KOPT-K1 (cell line): ENCODE results near the gene GLI1.

Experiments used
- H3K27ac ChIP-seq: fragments of 200-600 bp; sonication (generic); 2 replicates; pipeline ENCODE4 v1.5.1; 2016; ENCODE audit warnings: antibody characterized with exemption, mild to moderate bottlenecking, low read depth, low read length; ENCODE audit not compliant: poor library complexity, severe bottlenecking
- H3K36me3 ChIP-seq: fragments of 200-600 bp; sonication (generic); 2 replicates; pipeline ENCODE4 v1.5.1; 2017; ENCODE audit warnings: antibody characterized with exemption, mild to moderate bottlenecking, low read length, moderate library complexity; ENCODE audit not compliant: insufficient read depth
- H3K9me3 ChIP-seq: fragments of 200-600 bp; sonication (generic); 2 replicates; pipeline ENCODE4 v1.5.1; 2017; ENCODE audit warnings: antibody characterized with exemption, low read length, mild to moderate bottlenecking; ENCODE audit not compliant: insufficient read depth, poor library complexity, severe bottlenecking

GLI1 gene

DNA sequence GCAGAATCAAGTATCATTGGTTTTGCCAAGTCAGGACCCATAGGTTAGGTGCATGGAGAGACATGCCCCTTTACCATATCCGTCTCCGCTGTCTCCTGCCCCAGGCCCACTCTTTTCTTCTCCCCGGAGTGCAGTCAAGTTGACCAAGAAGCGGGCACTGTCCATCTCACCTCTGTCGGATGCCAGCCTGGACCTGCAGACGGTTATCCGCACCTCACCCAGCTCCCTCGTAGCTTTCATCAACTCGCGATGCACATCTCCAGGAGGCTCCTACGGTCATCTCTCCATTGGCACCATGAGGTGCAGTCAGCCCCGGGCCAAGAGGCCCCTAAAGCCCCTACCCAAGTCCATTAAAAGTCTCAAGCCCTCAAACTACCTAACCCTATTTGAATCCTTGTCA, 5.0 kb downstream of the GLI1 start:
- H3K9me3 ChIP-seq = no peaks in the 10 kb centered on the region
- H3K27ac ChIP-seq = no peak overlapping the region
- peaks cover 13% of the 10 kb centered on the region; the same call in 1 of the 2 replicates for H3K36me3 ChIP-seq

DNA sequence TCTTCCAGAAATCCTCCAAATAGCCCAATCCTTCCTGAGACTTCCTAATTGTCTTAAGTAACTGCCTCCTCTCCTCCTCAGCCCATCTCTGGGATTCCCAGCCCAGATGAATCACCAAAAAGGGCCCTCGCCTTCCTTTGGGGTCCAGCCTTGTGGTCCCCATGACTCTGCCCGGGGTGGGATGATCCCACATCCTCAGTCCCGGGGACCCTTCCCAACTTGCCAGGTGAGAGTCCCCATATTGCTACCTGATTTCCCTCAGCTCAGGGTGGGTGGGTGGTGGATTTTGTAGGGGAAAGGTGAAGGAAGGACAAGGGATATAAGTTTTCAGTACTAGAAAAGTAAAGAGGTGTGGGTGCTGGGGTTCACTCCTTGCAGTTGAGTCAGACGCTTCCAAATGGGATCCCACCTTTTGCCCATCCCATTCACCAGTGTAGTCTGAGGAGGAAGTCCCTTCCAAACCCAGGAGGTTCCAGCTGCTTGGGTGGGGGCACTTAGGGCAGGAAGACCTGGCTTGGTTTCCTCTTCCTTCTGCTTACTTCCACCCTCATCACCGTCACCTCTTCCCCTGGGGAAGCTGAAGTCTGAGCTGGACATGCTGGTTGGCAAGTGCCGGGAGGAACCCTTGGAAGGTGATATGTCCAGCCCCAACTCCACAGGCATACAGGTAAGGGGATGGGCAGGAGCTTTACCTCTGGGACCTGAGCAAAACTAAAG, 5.6 kb downstream of the GLI1 start:
- H3K36me3 ChIP-seq = peaks cover 19% of the 10 kb centered on the region; the same call in 1 of the 2 replicates
- H3K9me3 ChIP-seq = no peaks in the 10 kb centered on the region
- no peak overlapping the region for H3K27ac ChIP-seq

DNA sequence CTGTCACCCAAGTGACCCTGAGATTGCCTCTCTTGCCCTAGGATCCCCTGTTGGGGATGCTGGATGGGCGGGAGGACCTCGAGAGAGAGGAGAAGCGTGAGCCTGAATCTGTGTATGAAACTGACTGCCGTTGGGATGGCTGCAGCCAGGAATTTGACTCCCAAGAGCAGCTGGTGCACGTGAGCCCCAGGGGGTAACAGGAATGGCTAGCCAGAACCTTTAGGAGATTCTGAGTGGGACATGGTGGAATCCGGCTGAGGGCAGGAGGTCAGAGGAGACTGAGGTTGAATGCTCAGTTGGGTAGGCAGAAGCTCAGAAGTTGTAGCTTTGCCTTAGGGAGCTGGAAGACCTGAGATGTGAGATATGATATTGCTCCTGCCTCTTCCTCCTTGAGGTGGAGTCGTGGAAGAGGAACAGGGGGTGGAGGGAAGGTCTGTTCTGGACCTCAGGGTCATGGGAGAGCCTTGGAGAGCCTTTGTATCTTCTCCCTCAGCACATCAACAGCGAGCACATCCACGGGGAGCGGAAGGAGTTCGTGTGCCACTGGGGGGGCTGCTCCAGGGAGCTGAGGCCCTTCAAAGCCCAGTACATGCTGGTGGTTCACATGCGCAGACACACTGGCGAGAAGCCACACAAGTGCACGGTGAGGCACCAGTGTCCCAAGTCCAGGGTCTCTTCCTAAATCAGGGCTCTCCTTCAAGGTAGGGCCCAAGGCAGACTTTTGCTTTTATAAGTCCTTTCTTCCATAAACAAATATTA, 6.3 kb downstream of the GLI1 start:
- Histone ChIP-seq H3K27ac (no peak overlapping the region), H3K36me3 (peaks cover 26% of the 10 kb centered on the region; the same call in 1 of the 2 replicates), H3K9me3 (no peaks in the 10 kb centered on the region)

DNA sequence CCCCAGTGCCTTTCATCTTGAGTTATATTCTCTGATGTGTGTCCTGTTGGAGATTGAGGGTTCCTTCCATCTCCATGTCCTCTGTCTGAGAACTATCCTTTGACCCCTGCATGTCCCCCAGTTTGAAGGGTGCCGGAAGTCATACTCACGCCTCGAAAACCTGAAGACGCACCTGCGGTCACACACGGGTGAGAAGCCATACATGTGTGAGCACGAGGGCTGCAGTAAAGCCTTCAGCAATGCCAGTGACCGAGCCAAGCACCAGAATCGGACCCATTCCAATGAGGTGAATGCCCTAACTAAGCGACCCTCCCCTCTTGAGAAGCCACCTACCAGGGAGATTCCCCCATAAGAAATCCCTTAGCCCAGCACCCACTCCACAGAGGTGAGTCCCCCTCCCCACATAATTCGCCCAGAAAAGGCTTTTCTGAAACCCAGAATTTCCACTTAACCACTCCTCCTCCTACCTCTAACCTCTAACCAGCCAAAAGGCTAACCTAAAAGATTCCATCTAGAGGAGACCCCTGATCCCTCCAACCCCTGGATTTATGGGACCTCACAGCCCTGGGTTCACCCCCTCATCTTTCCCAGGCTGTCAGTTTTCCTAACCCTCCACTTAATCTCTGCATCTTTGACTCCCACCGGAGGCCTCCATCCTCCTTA, 7.8 kb downstream of the GLI1 start:
- H3K36me3 ChIP-seq = peaks cover 40% of the 10 kb centered on the region
- H3K9me3 ChIP-seq = no peaks in the 10 kb centered on the region
- H3K27ac ChIP-seq = no peak overlapping the region

GRCh38 chr12:57467915-57468314, 8.3 kb downstream of the GLI1 start:
- no peak overlapping the region for H3K27ac ChIP-seq
- H3K36me3 ChIP-seq = peaks cover 46% of the 10 kb centered on the region
- H3K9me3 ChIP-seq = no peaks in the 10 kb centered on the region

DNA sequence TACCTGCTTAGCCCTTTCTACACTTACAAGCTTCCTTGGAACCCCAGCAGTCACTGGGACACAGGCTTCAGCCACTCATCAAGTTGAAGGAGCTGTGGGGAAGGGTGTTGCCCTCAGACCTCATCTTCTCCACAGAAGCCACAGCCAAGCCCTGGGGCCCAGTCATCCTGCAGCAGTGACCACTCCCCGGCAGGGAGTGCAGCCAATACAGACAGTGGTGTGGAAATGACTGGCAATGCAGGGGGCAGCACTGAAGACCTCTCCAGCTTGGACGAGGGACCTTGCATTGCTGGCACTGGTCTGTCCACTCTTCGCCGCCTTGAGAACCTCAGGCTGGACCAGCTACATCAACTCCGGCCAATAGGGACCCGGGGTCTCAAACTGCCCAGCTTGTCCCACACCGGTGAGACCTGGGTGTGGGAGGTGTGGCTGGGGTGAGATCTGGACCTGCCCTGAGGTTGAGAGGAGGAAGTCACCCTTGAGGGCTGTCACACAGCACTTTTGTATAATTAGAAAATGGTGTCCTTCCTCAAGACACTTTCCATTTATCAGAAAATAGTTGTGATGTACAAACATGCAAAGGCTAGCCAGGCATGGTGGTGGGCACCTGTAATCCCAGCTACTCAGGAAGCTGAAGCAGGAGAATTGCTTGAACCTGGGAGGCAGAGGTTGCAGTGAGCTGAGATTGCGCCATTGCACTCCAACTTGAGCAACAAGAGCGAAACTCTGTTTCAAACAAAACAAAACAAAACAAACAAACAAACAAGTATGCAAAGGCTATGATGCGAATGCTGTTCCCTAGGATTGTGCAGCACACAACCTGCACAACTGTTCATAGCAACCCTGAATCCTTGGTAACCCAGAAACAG, 9.9 kb downstream of the GLI1 start:
- H3K27ac ChIP-seq = no peak overlapping the region
- H3K36me3 ChIP-seq = peaks cover 60% of the 10 kb centered on the region
- H3K9me3 ChIP-seq = no peaks in the 10 kb centered on the region

DNA sequence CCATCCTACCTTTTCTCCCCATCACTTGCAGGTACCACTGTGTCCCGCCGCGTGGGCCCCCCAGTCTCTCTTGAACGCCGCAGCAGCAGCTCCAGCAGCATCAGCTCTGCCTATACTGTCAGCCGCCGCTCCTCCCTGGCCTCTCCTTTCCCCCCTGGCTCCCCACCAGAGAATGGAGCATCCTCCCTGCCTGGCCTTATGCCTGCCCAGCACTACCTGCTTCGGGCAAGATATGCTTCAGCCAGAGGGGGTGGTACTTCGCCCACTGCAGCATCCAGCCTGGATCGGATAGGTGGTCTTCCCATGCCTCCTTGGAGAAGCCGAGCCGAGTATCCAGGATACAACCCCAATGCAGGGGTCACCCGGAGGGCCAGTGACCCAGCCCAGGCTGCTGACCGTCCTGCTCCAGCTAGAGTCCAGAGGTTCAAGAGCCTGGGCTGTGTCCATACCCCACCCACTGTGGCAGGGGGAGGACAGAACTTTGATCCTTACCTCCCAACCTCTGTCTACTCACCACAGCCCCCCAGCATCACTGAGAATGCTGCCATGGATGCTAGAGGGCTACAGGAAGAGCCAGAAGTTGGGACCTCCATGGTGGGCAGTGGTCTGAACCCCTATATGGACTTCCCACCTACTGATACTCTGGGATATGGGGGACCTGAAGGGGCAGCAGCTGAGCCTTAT, 10.8 kb downstream of the GLI1 start:
- no peaks in the 10 kb centered on the region for H3K9me3 ChIP-seq
- peaks cover 69% of the 10 kb centered on the region for H3K36me3 ChIP-seq
- no peak overlapping the region for H3K27ac ChIP-seq

DNA sequence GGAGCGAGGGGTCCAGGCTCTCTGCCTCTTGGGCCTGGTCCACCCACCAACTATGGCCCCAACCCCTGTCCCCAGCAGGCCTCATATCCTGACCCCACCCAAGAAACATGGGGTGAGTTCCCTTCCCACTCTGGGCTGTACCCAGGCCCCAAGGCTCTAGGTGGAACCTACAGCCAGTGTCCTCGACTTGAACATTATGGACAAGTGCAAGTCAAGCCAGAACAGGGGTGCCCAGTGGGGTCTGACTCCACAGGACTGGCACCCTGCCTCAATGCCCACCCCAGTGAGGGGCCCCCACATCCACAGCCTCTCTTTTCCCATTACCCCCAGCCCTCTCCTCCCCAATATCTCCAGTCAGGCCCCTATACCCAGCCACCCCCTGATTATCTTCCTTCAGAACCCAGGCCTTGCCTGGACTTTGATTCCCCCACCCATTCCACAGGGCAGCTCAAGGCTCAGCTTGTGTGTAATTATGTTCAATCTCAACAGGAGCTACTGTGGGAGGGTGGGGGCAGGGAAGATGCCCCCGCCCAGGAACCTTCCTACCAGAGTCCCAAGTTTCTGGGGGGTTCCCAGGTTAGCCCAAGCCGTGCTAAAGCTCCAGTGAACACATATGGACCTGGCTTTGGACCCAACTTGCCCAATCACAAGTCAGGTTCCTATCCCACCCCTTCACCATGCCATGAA, 11.5 kb downstream of the GLI1 start:
- H3K36me3 ChIP-seq = peaks cover 75% of the 10 kb centered on the region
- no peaks in the 10 kb centered on the region for H3K9me3 ChIP-seq
- H3K27ac ChIP-seq = no peak overlapping the region

GRCh38 chr12:57471661-57472060, 12.1 kb downstream of the GLI1 start:
- H3K27ac ChIP-seq = no peak overlapping the region
- H3K9me3 ChIP-seq = no peaks in the 10 kb centered on the region
- H3K36me3 ChIP-seq = peaks cover 80% of the 10 kb centered on the region

GRCh38 chr12:57472391-57472790, 12.8 kb downstream of the GLI1 start:
- Histone ChIP-seq H3K9me3 (no peaks in the 10 kb centered on the region), H3K27ac (no peak overlapping the region), H3K36me3 (peaks cover 80% of the 10 kb centered on the region)

DNA sequence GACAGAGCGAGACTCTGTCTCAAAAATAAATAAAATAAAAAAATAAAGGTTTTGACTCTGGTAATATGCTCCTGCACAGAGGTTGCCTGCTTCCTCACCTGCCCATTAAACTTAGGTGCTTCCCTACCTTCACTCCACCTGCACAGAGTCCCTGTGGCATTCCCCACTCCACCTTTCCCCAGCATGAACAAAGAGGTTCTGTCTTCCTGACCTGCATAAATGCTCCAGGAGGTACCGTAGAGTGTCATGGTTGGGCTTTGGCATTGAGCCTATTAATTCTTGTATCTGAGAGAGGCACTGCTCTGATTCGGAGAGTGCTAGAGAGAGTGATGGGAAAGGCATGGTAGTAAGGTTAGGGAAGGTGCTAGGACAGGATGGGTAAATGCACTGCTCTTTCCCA, 13.8 kb downstream of the GLI1 start:
- Histone ChIP-seq H3K27ac (no peak overlapping the region), H3K9me3 (no peaks in the 10 kb centered on the region), H3K36me3 (peaks cover 79% of the 10 kb centered on the region)

DNA sequence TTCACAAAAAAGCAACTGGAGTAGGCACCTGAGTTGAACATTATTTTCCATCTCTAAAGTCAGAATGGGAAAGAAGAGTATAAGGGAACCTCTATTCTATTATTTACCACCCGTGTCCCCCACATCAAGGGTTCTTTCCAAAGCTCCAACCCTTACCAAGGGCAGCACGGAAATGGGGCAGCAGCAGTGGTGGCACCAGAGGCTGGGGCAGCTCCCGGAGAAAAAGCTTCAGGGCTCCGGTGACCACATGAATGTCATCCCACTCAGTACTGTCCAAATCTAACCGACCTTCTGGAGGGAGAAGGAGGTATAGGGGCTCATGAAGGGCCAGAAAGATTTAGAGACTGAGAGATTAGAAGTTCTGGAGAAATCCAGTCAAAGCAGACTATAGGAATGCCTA, 14.3 kb downstream of the GLI1 start:
- Histone ChIP-seq H3K27ac (no peak overlapping the region), H3K36me3 (peaks cover 74% of the 10 kb centered on the region), H3K9me3 (no peaks in the 10 kb centered on the region)

GRCh38 chr12:57474430-57474829, 14.8 kb downstream of the GLI1 start:
- peaks cover 68% of the 10 kb centered on the region for H3K36me3 ChIP-seq
- no peak overlapping the region for H3K27ac ChIP-seq
- H3K9me3 ChIP-seq = no peaks in the 10 kb centered on the region

DNA sequence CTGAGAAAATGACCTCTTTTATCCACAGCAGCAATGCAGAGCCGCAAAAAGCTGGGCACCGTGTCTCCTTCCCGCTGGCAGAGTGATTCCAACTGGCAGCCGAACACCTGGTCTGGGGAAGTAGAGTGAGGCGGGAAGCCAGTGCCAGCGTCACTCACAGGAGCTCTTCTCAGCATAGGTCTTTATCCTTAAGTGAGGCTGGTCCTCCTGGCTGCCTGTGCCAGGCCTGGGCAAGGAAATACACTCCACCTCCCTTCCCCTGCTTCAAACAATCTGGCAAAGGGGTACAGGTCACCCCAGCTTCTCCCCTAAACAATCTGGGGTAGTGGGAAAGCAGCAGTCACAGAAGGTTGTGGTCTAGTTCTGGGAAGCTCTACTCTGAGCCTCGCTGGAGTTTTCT, 15.3 kb downstream of the GLI1 start:
- Histone ChIP-seq H3K27ac (no peak overlapping the region), H3K36me3 (peaks cover 64% of the 10 kb centered on the region), H3K9me3 (no peaks in the 10 kb centered on the region)
